Mesodermal cell (in vitro differentiated cells): ENCODE measurements around the gene CR1.

Experiments
- H3K27ac ChIP-seq: 2 replicates; pipeline ENCODE4 v1.7.0; 2013; ENCODE audit warnings: mild to moderate bottlenecking, low read depth, low read length, moderate library complexity; ENCODE audit not compliant: severe bottlenecking
- H3K36me3 ChIP-seq: 2 replicates; pipeline ENCODE4 v1.7.1; 2013; ENCODE audit warnings: mild to moderate bottlenecking, low read length, moderate library complexity; ENCODE audit not compliant: control insufficient read depth, insufficient read depth
- H3K4me1 ChIP-seq: one replicate; pipeline ENCODE4 v1.7.1; 2013; ENCODE audit warnings: mild to moderate bottlenecking, low read length; ENCODE audit not compliant: insufficient read depth, control insufficient read depth, poor library complexity, severe bottlenecking
- H3K4me3 ChIP-seq: 2 replicates; pipeline ENCODE4 v1.7.0; 2013; ENCODE audit warnings: low read length, control low read depth, mild to moderate bottlenecking; ENCODE audit not compliant: insufficient read depth, poor library complexity, severe bottlenecking; ENCODE audit errors: extremely low read depth
- H3K9me3 ChIP-seq: 2 replicates; pipeline ENCODE4 v1.7.1; 2013; ENCODE audit warnings: mild to moderate bottlenecking, low read length, moderate library complexity; ENCODE audit not compliant: control insufficient read depth
- WGBS, 2 experiments: methylation state at CpG; one replicate each; pipeline ENCODE4 v1.1.5; 2013; ENCODE audit warnings: missing lambda C conversion rate in 2 of 2; ENCODE audit not compliant: insufficient coverage in 2 of 2; 5-methylcytosine and 5-hydroxymethylcytosine counted together

Gene CR1

GRCh38 chr1:207644852-207645634 is 149.1 kb downstream of the CR1 start, which contains the start of gene CR1L:
Gene CR1L (plus strand): TSS chr1:207645133. CDS start chr1:207645234, 101 bp downstream.
- H3K4me3 ChIP-seq: no peak within 1 kb of the TSS
- H3K36me3 ChIP-seq: no peaks in the 10 kb centered on the region
- H3K27ac ChIP-seq: no peak within 1 kb of the TSS
- 88 to 95% methylated on average over 59 to 60 of the region's 65 CpGs for WGBS, 2 experiments
- H3K9me3 ChIP-seq: no peaks in the 10 kb centered on the region
- H3K4me1 ChIP-seq: no peaks in the 10 kb centered on the region

DNA sequence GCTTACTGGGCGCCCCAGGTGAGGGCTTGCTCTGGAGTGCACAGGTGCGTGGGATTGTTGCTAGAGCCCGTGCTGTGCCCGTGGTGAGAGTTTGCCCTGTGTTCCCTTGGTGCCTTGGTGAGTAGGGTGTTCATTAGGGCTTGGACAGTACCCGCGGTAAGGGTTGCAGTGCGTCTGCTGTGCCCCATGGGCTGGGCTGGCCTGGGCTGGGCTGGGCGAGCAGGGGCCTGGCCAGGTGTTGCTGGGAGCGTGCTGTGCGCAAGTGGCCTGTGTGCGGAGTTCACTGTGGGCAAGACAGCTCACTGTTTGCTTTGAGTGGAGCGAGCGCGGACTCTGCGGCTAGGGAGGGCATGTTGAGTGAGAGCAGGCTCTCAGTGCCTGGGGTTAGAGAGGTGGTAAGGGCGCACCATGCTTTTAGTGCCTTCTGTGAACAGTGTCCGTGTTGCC is 149.7 kb downstream of the CR1 start:
- no peaks in the 10 kb centered on the region for H3K4me1 ChIP-seq
- H3K9me3 ChIP-seq: no peaks in the 10 kb centered on the region
- H3K27ac ChIP-seq: no peak overlapping the region
- H3K4me3 ChIP-seq: no peak overlapping the region
- 85 to 91% methylated on average over 13 to 16 of the region's 17 CpGs for WGBS, 2 experiments
- no peaks in the 10 kb centered on the region for H3K36me3 ChIP-seq

DNA sequence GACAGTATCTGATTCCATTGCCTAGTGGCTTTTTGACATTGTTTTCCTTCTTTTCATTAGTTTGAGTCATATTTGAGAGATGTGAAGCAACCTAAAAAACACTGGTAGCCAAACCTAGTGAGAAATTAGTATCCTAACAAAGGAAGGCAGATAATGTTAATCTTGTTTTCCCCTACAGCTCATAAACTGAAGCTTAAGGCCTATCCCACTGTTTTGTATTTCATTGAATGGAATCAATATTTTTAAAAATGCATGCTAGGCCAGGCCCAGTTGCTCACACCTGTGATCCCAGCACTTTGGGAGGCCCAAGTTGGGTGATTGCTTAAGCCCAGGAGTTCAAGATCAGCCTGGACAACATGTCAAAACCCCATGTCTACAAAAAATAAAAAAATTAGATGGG is 150.2 kb downstream of the CR1 start:
- Histone ChIP-seq H3K36me3 (no peaks in the 10 kb centered on the region), H3K4me1 (no peaks in the 10 kb centered on the region), H3K9me3 (no peaks in the 10 kb centered on the region), H3K27ac (no peak overlapping the region), H3K4me3 (no peak overlapping the region)

DNA sequence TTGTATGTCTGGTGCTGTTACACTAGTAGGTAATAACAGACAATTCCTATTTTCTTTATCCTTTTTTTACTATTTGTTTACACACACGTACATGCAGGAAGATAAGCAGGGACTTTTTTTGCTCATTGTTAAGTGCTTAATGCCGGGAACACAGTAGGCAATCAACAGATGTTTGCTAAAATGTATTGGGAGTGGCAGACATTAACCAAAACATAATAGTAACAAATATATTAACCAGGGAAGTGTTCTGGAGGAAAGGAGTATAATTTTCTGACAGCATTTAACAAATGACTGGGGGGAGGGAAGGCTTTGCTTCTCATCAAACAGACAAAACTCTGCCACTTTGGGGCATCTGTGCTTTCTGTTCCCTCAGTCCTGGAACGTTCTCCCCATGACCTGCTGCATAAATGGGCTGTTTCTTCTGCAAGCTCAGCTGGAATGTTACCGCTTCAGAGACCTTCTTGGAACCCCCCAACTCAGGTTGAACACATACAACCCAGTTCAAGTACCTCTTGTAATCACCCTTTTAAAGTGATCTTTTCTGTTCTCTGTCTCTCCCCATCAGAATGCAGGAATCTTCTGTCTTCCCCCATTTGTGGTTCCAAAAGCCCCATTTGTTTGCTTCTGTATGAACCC is 151.1 kb downstream of the CR1 start:
- H3K36me3 ChIP-seq: no peaks in the 10 kb centered on the region
- no peak overlapping the region for H3K27ac ChIP-seq
- no peaks in the 10 kb centered on the region for H3K4me1 ChIP-seq
- 86 to 100% methylated on average over 1 to 2 of the region's 4 CpGs for WGBS, 2 experiments
- H3K9me3 ChIP-seq: no peaks in the 10 kb centered on the region
- no peak overlapping the region for H3K4me3 ChIP-seq

- WGBS, 2 experiments: 60% methylated on average over 1 of the region's 4 CpGs; no CpG with 5 or more reads in 1 of the 2 experiments
- Histone ChIP-seq H3K27ac (no peak overlapping the region), H3K9me3 (no peaks in the 10 kb centered on the region), H3K4me3 (no peak overlapping the region), H3K36me3 (no peaks in the 10 kb centered on the region), H3K4me1 (no peaks in the 10 kb centered on the region)
These were observed 151.8 kb downstream of the CR1 start for GRCh38 chr1:207647671-207648333.

DNA sequence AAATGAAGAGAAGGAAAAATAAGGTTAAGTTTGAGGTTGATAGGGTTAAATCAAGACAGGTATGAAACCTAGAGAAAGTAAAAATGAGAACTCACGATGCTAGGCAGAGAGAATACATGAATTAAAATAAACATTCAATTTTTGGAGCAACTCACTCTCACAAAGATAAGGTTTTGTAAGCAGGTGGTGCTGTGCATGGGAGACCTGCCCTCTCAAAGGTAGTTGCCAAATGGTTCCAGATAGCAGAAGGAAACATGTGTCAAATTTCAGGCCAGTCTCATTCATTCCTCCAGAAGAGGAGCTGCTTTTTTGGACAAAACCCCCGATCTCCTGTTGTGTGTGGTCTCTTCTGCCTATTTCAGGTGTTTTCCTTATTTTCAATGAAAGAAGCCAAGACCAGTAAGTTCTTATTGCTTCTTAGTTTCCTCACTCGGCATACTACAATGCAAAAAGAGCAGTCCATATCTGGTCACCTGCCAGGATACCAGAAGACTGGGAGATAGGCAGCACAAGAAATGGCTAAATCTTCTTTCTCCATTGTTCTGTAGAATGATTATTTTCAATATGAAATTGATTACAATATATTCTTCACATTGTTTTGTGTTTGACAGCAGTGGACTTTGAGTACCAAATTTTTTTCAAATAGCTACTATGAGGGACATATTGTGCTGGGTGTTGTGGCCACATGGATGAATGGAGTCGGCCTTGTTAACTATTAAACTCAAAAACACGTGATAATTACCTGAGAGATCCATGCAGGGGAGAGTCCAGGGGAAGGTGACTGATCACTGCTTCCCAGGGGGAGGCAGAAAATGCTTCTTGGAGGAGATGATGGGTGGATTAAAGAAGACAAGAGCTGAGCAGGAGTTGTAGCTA is 152.6 kb downstream of the CR1 start:
- Histone ChIP-seq H3K9me3 (no peaks in the 10 kb centered on the region), H3K4me3 (no peak overlapping the region), H3K27ac (no peak overlapping the region), H3K4me1 (no peaks in the 10 kb centered on the region), H3K36me3 (no peaks in the 10 kb centered on the region)
- 86% methylated on average over 1 to 4 of the region's 5 CpGs for WGBS, 2 experiments

DNA sequence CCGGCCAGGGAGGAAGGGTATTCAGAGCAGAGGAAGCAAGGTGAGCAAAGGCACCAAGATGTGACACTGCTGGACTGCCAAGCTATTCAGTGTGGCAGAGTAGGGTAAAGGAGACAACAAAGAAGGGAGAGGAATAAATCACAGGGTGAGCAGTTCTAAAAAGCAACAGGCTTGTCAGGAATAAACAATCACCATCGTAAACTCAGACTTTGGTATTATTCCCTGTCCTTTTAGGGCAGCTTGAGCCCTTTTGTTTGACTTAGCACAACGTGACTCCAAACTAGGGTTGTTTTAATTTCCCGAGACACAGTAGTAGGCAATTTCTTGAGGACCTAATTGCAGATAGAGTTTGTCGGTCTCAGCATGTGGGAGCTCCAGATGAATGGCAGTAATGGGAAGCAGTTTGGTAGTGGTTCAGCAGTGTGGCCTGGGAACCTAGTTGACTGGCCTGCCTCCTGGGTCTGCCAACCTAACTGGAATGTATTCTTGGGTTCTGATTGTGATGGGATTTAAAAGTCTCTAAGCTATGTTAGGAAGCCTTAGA is 153.3 kb downstream of the CR1 start:
- 58 to 67% methylated on average over 4 to 5 of the region's 5 CpGs for WGBS, 2 experiments
- Histone ChIP-seq H3K27ac (no peak overlapping the region), H3K36me3 (no peaks in the 10 kb centered on the region), H3K4me1 (no peaks in the 10 kb centered on the region), H3K9me3 (no peaks in the 10 kb centered on the region), H3K4me3 (no peak overlapping the region)

- H3K4me1 ChIP-seq: no peaks in the 10 kb centered on the region
- 79 to 91% methylated on average over 3 to 4 of the region's 4 CpGs for WGBS, 2 experiments
- no peak overlapping the region for H3K4me3 ChIP-seq
- no peak overlapping the region for H3K27ac ChIP-seq
- no peaks in the 10 kb centered on the region for H3K36me3 ChIP-seq
- H3K9me3 ChIP-seq: no peaks in the 10 kb centered on the region
These were observed 154.1 kb downstream of the CR1 start for GRCh38 chr1:207649865-207650580.

DNA sequence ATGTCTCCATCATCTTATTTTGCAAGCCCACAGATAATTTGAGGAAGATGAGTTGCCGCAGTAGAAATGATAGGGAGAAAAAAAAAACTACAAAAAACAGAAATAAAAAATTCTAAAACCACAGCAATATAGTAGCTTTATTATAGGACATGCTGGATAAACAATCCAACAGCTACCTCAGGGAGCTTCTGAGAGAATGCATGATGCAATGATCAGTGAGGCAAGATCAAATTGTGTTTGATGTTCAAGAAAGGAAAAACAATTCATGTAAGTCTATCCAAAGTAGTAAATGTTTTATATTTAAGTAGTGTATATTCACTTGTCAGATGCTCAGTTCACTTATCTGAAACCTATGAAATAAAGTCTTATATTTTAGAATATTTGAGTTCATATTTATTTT is 155.6 kb downstream of the CR1 start:
- H3K4me1 ChIP-seq: no peaks in the 10 kb centered on the region
- H3K4me3 ChIP-seq: no peak overlapping the region
- H3K9me3 ChIP-seq: no peaks in the 10 kb centered on the region
- no peak overlapping the region for H3K27ac ChIP-seq
- WGBS, 2 experiments: no CpG with 5 or more reads among the region's 1 CpG
- no peaks in the 10 kb centered on the region for H3K36me3 ChIP-seq

- Histone ChIP-seq H3K4me1 (no peaks in the 10 kb centered on the region), H3K27ac (no peak overlapping the region), H3K9me3 (no peaks in the 10 kb centered on the region), H3K36me3 (no peaks in the 10 kb centered on the region), H3K4me3 (no peak overlapping the region)
- WGBS, 2 experiments: no CpG with 5 or more reads among the region's 2 CpGs
These were observed 158.4 kb downstream of the CR1 start for GRCh38 chr1:207654320-207654719.
